GM18870 (cell line): ENCODE measurements around the gene FOCAD.
"Not testable (repeated sequence)": the region's sequence is repeated elsewhere in the genome, so short reads cannot be mapped to it uniquely, and the experiment has no call there.

Experiments used
- ATAC-seq: cut with Tn5 transposase; IDR thresholded peaks from one replicate; pipeline ENCODE4 v1.9.1; 2021; ENCODE audit warnings: moderate library complexity; ENCODE audit not compliant: unreplicated experiment

FOCAD gene

DNA sequence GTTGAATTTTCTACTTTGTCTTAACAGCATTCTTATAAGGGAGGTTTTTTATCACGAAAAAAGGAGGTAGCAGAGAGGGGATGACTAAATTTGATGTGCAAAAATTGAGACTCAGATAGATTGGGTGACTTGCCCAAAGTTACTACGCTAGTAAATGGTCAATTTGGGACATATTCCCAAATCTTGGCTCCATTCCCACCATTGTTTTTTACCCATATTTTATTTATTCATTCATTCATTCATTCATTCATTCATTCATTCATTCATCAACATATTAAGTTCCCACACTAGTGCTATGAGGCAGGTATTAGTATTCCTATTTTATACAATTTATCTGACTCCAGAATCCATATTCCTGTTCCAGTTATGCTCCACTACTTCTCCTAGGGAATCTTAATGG is 261.8 kb downstream of the FOCAD start:
- ATAC-seq: no peak

DNA sequence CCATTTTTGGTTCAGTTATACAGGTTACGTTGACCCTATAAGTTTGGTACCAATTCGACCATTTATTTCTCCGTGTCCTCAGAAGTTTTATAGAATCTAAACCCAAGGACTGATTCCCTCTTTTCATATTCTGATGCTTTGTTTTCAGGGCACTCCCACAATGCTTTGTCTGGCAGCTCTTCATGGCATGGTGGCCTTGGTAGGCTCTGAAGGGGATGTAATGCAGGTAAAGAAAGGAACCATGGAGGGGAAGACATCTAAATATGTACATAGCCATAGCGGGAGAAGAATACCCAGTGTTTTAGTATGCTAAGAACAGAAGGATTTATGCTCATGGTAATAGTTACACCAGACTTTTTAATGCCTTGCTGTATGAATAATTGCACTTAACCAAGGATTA is 264.6 kb downstream of the FOCAD start:
- ATAC-seq: no peak

DNA sequence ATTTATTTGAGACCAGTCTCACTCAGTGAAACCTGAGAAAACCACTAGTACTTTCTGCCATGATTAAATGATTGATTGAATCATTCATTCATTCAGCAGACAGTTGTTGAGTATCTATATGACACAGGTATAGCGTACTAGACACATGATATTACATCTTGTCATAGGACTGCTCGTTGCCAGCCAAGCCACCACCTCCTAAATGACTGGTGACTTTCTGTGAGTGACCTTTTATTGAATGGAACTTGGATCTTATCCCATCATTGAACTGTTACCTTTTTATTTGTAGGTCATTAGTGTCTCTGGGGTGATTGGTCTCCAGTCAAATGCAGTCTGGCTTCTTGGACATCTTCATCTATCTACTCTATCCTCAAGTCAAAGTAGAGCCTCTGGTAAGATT is 266.6 kb downstream of the FOCAD start:
- no peak for ATAC-seq

DNA sequence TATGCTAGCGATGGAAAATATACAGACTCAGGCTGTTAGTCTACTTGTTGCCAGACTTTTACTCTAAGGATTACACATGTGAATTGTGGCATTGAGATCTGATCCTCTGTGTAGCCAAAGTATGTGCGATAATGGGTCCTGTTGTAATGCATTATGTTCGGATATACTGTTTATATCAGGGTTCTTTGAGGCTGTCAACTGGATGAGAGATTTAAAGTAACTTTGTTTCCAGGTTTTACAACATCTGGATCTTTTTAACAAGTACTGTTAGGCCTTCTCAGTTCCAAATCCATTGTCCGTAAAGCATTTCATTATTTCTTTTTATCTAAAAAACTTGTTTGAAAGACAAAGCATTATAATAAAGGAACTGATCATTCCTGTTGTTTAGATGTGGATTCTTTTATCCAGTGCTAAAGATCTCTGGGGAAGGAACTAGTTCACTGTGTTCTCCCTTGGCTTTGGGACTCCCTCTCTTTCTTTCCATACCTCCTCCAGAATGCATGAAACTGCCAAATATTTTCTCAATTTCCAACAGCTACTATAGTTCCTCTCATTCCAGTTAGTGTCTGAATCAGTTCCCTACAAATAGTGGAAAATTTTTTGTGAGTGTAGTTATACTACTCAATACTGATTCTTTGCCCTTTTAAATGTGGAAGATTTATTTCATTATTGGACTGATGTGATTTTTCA is 278.6 kb downstream of the FOCAD start:
- ATAC-seq: no peak

DNA sequence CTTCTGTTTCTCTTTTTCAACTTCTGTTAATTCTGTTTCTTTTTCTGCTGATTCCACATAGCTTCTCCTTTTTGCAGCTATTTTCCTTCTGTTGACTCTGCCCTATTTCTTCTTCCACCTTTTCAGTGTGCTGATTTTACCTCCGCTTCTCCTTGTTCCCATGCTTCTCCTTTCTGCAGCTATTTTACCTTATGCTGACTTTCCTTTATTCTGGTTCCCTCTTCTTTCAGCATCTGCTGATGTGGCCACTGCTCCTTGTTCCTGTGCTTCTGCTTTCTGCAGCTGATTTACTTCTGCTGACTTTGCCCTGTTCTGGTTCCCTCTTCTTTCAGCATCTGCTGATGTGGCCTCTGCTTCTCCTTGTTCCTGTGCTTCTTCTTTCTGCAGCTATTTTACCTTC is 288.6 kb downstream of the FOCAD start:
- ATAC-seq: no peak

DNA sequence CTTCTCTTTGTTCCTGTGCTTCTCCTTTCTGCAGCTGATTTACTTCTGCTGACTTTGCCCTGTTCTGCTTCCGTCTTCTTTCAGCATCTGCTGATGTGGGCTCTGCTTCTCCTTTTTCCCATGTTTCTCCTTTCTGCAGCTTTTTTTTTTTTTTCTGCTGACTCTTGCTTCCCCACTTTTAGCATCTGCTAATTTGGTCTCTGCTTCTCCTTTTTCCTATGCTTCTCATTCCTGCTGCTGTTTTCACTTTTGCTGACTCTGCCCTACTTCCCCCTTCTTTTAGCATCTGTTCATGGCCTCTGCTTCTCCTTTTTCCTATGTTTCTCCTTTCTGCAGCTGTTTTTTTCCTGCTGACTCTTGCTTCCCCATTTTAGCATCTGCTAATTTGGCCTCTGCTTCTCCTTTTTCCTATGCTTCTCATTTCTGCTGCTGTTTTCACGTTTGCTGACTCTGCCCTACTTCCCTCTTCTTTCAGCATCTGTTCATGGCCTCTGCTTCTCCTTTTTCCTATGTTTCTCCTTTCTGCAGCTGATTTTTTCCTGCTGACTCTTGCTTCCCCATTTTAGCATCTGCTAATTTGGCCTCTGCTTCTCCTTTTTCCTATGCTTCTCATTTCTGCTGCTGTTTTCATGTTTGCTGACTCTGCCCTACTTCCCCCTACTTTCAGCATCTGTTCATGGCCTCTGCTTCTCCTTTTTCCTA is 289.3 kb downstream of the FOCAD start:
- ATAC-seq: not testable (repeated sequence)

DNA sequence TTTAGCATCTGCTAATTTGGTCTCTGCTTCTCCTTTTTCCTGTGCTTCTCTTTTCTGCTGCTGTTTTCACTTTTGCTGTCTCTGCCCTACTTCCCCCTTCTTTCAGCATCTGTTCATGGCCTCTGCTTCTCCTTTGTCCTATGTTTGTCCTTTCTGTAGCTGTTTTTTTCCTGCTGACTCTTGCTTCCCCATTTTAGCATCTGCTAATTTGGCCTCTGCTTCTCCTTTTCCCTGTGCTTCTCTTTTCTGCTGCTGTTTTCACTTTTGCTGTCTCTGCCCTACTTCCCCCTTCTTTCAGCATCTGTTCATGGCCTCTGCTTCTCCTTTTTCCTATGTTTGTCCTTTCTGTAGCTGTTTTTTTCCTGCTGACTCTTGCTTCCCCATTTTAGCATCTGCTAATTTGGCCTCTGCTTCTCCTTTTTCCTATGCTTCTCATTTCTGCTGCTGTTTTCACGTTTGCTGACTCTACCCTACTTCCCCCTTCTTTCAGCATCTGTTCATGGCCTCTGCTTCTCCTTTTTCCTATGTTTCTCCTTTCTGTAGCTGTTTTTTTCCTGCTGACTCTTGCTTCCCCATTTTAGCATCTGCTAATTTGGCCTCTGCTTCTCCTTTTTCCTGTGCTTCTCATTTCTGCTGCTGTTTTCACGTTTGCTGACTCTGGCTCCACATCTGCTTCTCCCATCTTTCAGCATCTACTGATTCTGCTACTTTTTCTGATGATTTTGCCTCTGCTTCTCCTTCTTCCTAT is 290.3 kb downstream of the FOCAD start:
- ATAC-seq: not testable (repeated sequence)

DNA sequence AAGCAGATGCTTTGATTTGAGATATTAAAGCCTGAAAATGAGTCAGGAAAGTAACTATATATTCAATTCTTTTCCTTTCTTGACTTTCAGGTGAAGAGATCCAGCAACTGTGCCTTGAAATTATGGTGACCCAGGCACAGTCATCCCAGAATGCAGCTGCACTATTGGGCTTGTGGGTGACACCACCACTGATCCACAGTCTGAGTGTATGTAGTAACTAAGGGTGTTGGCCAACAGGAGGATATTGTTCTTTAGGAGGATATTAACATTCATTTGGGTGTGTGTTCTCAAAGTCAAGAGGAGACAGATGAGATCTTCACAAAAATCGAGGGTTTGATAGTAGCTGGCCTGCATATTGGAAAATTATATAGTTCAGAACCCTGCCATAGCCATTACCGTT is 294.2 kb downstream of the FOCAD start:
- no peak for ATAC-seq

DNA sequence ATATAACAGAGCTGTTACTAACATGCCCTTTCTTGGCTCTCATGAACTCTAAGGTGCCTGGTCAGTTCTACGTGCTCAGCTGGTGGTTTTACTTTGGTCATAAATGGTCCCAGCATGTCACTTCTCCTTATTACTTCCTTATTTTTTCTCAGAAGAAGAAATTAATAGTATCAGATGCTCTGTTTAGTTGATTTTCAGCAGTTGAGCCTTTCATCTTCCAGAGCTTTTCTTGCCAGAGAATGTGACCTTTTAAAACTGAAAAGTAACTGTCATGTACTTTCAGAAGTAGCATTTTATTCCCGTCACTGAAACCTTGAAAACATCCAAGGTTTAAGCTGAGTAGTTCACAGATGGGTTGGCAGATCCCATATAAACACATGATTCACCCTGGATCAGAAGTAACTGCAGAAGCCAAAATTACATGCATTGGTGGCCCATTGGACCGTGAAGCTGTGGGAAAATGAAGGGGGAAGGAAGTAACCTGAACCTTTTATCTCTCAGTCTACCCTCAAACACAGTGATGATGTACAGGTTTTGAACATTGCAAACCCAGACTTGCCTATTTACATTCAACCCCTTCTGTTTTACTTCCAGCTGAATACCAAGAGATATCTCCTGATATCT is 296.9 kb downstream of the FOCAD start:
- ATAC-seq: peak; percentile 69

DNA sequence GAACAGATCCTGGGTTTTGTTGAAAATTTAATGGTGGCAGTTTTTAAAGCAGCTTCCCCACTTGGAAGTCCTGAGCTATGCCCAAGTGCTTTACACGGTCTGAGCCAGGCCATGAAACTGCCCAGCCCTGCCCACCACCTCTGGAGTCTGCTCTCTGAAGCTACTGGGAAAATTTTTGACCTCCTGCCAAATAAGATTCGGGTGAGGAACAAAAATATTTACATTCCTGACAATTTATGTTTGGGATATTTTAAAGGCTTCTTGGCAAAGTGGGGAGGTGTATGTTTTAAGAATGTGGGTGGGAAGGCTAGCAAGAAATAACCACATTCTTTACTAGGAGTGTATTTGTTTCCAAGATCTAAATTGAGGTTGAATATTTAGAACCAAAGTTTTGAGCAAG is 297.4 kb downstream of the FOCAD start:
- ATAC-seq: no peak

DNA sequence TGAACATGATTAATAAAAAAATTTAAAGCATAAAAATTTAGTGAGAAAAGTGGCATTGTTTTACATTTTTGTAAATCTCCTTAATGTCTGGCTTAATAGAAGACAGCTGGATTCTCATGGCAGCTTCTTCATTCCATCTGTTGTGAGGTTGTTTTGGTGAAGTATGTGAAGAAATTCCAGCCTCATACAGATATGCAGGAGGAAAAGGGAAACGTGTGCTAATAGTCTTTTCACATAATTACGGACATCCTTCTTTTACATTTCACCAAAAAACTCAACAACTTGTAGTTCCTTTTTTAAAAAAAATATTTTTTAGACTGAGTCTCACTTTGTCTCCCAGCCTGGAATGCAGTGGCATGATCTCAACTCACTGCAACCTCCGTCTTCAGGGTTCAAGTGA is 300.4 kb downstream of the FOCAD start:
- no peak for ATAC-seq

DNA sequence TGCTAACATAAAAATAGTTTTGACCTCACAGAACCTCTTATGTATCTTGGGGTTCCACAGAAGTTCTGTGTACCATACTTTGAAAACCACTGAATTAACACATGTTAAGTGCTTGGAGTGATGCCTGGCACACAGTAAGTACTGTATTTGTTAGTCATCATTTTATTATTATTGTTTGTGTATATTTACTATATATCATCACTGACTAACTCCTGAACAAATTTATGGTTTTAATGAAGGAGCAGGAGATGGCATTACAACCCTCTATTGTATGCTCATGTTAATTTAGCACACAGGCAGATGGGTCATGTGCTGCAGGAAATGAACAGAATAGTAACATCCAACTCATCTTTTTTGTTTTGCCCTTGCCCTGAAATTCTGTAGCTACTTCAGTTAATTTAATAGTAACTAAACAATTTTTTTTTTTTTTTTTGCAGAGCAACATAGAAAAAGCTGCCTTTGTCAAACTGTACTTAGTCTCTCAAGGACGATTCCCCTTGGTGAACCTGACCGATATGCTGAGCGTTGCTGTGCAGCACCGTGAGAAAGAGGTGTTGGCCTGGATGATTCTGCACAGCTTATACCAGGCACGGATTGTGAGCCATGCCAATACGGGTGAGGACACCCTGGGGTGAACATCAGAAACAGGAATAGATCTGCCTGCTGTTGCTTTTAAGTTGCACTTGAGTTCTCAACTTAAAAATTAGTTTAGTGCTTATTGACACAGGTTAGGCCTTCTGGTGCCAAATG is 302.0 kb downstream of the FOCAD start:
- ATAC-seq: no peak

DNA sequence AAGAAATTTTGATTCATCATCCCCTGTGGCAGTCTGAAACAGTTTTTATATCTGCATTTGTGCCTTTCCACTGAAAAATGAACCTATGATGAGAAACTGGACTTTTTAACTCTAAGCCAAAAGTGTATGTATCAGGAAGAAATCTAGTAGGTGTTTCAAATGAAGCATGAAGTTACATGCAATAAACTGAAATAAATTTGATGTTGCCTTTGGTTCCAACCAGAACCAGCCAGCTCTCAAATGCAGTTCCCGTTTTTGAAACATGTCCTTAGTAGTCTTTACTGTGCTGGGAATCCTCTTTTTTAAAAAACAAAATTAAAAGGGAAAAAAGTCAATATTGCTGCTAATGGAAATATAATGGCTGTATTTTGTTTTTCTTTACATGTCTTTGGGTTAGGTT is 303.5 kb downstream of the FOCAD start:
- no peak for ATAC-seq

DNA sequence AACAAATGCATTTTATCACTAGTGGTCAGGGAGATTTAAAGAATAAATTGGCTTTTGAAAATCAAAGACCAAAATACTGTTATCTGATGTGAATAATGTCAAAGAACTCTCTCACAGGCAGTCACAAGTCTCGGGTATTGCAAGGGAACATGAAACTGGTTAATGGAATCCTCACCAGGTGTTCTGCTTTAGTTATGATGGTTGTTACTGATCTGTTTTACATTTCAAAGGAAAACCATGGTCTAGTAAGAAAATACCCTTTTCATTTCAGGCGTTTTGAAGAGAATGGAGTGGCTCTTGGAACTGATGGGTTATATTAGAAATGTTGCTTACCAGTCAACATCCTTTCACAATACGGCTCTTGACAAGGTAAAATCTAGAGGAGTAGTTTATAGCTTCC is 304.0 kb downstream of the FOCAD start:
- ATAC-seq: no peak

DNA sequence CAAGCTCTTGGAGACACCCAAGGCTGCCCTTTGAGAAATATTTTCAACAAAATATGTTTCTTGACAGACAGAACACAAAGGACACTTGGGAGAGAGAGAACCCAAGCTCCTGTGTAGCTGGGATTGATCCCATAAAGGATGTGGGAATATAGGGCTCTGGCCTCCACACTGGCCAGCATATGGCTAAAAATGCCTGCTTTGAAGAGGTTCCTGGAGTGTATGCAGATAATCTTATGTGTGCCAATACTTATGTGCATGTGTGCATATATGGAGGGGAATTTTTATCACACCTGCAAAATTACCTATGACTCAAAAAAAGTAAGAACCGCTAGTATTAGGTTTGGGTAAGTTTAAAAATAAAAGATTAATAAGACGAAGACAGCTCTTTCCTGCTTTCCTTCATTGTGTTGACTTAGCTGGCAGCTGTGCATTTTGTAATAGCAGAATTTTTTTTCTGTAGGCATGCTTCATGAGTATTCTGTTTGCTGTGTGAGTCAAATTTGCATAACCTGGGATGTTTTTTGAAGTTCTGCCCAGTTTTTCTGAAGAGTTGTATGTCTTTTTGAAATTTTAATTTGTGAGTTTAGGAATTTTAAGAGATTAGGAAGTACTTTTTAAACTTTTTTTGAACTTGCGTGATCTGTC is 304.7 kb downstream of the FOCAD start:
- ATAC-seq: no peak

DNA sequence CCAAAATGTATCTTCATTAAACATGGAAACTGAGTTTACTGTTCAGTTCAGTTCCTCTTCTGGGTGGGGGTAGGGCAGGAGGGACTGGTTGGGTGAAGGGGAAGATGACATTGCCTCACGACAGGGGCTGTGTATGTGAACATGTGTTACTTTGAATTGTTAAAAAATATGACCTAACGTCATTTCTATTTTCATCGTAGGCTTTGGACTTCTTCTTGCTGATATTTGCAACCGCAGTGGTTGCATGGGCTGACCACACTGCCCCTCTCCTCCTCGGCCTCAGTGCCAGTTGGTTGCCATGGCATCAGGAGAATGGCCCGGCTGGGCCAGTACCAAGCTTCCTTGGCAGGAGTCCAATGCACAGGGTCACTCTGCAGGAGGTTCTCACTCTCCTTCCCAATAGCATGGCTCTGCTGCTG is 305.9 kb downstream of the FOCAD start:
- ATAC-seq: no peak

DNA sequence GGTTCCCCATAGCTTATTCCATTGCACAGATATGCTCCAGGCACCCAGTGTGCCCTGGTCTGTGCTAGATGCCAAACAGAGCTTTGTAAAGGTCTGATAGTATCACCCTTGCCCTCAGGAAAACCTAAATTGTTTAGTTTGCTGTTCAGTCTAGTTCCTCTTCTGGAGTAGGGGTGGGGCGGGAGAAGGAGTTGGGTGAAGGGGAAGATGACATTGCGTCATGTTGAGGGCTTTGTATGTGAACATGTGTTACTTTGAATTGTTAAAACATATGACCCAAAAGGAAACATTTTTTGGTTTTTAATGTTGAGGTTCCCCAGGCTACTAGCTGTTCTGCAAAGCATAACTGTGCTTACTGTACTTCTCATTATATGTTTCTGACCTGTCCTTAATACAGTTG is 306.8 kb downstream of the FOCAD start:
- ATAC-seq: no peak

DNA sequence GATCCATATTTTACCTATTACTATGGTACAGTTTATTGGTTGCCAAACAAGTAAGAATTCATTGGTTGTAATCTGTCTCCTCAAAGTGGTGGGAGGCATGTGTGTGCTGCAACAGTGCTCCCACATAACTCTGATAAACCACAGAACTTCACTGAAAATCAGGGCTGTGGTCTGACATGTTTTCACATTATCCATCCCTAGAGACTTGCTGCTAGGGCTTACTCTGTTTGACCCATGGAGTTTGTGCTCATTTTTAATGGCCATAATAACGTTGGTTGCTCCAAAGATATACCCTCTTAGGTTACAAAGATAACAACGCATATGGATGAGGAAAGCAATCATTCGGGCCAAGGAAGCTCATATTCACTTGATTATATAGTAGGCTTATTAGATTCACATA is 310.4 kb downstream of the FOCAD start:
- ATAC-seq: no peak

DNA sequence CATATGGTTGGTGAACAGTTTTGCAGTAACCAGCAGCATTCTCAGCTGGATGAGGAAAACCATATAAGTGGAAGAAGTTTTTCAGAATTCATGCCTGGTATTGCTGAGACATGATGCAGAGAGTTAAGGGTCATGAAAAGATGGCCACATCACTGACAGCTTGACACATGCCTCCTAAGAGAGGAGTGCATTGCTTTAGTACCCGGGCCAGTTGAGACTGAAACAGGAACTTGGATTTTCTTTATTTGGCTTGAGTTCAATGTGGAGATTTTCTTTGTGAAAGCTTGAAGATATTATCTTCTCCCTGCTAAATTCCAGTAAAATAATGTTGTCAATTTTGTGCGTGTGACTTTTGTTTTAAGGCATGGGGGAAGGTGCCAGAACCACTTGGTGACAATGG is 311.6 kb downstream of the FOCAD start:
- no peak for ATAC-seq

DNA sequence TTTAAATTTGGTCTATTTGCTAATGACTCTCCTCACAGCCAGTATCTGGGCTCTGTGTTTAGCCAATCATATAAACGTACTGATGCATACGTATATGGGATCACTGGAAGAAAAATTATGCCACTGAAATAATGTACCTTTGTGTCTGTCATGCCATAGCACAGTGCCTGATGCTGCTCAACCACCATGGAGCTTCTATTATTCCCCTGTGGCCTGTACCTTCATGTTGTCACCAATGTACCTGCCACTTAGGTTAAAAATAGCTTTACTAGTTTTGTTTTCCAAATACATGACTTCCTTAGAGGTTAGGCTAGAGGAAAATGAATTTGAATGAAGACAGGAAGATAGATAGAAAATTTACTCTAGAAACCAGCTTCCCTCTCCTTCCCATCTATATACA is 312.8 kb downstream of the FOCAD start:
- peak; percentile 78 for ATAC-seq
